Measurements from ENCODE around the gene PFDN4.

DNA sequence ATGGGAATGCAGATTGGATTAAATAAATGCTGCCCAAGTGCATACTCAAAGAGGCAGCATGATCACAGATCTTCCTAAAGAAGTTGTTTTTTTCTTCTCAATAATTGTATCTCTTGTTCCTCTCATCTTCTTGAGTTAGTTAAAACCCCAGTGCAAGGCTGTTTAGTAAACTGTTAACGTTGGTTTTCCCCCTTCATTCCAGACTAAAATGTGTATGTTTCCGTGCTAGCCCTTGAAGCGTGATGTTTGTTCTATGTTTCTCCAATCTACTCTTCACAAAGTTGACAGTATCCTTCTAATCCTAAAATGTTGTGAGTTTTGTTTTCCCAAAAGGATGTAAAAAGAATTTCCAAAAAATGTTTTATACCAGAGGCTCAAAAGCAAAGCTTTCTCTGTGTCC lies 49.7 kb upstream of the PFDN4 start:
- TF ChIP-seq CTCF (IDR thresholded peaks at IDR 0.05) (no peak), POLR2A (IDR thresholded peaks at IDR 0.05) (no peak)
